ENCODE results near the gene GLIS1.

Gene GLIS1

DNA sequence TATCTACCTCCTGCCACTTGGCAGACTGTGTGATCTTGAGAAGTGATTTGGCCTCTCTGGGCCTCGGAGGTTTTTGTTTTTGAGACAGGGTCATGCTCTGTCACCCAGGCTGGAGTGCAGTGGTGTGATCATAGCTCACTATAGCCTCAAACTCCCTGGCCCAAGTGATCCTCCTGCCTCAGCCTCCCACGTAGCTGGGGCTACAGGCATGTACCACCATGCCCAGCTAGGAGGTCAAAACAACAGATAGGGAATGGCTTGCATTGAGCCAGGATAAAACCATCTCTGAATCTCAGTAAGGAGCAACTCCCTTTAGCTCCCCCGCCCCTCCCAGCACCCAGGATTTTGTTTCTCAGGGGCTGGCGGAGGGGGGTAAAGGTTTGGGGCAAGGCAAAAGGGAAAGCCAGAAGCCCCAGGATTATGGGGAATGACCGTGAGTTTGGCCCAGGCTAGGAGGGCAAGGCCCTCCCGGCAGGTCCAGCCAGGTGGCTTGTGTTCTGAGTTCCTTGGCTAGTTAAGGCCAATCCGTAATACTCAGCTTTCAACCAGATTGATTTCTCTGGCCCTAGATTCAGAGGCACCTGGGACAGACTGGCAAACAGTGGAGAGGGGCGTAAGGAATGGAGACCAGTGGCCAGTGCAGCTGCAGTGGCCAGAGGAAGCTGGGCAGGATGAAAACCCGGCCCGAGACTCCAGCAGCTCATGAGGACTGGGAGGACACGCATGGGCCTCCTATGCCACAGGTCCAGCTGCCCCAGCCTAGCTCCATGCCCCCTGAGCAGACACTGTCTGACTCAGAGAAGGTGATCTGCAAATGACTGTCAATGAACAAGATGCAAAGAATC is 149.7 kb downstream of the GLIS1 start:
- no peak for DNase-seq

DNA sequence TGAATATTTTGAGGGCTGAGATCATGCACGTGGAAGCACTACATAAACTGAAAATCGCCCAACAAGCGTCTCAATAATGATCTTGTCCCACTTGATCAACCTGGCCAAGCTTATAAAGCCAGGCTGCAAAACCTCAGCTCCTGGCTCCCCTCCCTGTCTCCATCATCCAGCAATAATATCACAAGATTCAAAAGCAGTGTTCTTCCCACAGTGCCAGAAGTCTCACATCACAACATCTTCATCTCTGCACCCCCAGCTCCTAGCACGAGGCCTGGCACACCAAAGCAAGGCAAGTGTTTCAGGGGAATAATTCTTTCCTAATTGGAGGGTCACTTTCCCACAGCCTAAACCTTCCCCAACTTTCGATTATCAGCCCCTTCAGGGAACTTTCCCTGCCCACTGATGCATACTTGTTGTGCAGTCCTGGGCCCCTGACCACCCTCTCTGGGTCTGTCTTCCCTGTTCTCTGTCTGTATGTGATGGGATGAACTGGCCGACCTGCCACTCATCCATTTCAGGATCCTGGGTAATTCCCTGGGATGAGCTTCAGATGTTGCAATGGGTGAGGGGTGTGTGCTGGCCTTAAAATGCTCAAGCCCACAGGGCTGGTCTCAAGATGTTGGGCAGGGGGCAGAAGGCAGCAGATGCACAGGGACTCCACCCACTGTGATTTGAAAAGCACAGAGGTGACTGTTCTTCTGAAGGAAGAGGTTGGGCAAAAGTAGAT is 150.7 kb downstream of the GLIS1 start:
- DNase-seq = no peak

DNA sequence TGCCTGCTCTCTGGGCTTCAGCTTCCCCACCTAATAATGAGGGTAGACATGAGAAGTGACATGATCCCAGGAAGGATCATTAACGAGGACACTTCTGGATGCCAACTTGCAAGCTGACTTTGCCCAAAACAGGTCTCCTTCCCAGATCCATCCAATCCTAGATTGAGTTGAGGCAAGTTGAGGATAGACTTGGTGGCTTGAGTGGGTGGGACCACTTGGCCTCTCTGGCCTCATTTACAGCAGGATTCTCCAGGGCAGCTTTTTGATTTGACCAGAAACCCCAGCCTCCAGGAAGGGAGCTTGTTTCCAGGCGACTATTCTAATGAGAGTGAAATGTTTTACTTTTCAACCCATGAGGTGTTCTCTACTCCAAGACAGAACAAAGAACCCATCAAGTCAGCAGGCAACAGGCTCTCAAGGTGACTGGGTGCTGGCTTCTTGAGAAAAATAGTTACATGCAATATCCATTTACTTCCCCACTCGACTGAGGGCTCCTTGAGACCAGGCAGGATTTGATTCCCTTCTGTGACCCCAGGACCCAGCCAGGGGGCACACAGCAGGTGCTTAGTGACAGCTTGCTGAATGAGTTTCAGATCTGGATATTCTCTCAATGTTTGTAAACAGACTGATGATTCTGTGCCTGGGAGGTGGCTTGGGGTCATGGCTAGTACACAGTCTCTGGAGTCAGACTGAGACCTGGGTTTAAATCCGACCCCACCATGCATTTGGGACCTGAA is 151.5 kb downstream of the GLIS1 start:
- no peak for DNase-seq

DNA sequence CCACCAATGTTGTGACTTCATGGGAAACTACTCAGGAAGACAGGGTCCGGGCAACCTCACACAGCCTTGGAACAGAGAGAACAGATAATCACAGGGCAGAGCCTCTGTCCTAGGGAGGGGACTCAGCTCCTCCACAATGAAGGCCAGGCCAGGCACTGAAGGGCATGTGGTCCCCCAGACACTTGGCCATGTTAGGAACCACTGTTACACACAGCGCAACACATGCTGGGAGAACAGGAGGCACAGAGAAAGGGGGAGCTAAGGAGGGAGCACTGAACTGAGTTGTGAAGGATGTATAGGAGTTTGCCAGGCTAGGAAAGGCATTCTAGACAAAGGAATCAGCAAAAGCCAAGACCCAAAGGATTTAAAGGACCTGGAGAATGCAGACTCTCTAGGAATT is 152.2 kb downstream of the GLIS1 start:
- no peak for DNase-seq

DNA sequence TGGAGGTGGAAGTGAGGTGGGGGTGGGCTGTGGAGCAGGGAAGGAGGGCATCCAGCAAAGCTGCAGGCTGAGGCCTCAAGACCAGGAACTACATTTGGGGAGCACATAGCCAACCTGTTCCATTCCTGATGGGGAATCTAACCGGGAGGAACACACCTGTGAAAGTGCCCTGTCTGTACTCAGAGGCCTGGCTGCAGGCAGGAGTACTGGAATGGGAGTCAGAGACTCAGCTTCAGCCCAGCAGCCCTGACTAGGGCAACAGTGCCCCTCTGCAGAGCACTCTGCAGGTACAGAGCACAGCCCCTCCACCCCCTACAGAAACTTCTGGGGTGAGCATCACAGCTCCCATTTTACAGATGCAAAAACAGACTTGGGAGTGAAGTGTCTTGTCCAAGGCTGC is 153.4 kb downstream of the GLIS1 start:
- DNase-seq = no peak

DNA sequence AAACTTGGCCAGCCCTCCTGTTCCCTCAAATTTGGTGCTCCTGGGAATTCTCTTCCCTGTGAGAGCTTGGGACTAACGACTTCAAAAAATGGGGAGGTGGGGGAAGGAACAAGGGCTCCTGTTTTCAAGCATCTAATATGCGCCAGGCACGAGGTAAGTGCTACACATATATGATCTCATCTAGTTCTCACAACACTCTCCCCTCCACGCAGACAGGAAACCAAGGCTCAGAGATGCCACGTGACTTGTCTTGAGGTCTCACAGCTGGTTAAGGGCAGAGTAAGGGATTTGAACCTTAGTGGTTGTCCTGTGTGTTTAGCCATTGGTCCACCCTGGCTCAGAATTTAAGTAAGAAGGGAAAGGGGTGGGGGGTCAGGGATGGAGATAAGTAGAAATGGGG is 153.8 kb downstream of the GLIS1 start:
- no peak for DNase-seq

DNA sequence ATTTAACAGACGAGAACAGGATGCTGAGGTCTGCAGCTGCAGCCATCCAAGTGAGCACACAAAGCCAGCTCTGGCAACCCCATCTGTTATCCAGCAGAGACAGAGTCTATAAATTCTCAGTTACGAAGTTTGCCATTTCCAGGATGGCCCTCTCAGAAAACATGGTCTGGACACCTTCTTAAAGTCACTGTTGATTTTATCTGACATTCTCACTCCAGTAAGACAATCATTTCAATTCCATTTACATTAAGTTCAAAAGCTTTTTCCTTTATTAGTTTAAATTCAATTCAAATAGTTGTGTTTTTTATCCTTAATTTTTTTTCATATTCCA is 154.2 kb downstream of the GLIS1 start:
- no peak for DNase-seq

DNA sequence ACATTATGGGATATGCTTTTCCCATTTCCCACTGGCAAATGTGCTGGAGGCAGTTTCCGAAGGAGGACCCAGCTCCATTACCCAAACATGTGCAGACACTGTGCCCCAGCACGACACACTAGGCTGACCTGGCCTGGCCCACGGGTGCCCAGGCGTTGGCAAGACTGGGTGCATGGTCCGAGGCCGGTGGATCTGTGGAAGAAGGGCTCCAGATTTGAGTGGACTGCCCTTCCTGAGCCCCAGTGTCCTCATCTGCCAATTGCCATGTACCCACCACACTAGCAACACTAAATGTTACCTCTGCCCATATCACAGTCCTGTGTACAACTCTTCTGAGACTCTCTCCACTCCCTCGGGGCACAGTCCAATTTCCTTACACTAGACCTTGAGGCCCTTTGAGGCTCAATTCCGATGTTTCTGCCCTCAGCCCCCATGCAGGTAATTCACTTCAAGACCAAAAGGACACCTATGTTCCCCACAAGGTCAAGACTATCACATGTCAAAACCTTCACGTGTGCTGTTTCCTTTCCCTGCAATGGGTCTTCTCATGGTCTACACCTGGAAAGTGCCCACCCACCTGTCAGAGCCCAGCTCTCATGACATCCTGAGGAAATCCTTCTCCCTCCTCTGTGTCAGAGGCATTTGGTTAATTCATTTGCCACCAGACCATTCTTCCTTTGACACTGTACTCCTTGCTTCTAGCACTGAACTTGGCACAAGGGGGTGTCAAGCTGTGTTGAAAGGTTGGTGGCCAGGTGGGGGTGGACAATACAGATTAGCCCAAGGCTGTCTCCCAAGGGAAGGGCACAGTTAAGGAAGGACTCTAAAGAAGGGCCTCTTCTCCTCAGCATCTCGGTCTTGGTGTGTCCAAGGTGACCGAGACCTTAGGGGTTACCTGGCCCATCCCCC is 154.8 kb downstream of the GLIS1 start:
- DNase-seq = no peak

DNA sequence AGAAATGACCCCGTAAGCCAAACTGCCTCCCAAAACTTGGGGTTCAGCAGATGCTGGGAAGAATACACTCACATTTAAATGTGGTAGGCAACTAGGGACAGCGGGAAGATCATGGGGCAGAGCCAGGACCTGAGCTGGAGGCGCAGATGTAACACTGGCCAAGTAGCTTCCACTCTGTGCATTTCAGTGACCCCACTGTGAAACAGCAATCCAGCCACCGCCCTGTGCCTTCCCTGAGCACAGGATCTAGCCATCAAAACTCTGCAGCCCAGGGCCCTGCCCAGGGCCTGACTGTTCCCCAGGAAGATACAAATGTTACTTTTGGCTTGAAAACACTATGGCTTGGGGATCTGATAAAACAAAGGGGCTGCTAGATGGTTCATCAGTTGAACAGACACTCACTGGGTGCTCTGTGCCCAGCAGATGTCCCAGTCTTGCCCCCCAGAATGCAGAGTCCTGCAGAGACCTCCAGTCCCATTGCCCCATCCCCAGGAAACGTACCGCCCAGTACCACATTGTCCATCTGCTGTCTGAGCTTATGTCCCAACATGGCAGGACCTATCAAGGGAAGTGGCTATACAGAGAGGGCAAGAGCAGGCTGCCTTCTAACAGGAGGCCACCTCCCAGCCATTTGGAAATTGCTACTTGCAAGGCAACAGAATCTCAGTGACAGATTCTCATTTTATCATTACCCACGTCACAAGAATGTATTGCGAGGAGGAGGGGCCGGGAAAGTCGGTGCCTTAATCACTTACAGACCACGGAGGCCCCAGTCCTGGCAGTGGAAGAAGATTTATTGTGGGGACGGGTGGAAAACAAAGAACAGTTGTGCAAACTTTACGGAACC is 155.7 kb downstream of the GLIS1 start:
- no peak for DNase-seq

DNA sequence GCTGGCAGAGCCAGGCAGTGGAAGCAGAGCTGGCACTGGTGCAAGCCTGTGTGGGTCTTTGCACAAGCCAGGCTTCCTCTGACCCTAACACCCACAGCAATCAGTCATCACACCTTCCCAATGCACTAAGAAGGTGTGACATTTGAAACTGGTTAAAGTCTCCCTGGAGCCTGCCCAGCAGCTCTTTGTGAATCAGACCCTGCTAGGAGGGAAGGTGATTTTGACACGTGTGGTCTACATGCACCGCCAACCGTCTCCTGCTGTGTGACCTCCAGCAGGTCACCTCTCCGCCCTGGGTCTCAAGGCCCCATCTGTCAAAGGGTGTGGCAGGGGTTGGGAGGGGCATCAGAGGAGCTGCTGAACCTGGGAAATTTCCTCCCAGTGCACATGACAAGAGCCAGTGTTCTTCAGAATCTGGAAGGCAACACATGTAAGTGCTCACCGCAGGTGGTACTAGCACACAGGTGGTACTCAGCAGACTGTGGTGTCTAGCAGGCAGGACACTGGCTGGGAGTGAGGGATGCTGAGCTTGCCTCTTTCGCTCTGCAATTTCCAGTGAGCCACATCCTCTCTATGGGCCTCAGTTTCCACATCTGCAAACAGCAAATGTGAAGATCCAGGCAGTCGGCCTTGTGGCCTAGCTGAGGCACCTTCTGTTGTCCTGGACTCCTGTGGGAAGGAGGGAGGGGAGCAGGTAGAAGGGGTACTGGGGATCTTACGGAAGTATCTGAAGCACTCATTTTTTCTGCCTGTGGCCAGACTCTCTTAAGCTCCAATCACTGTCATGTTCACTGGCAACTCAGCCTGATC is 156.5 kb downstream of the GLIS1 start:
- no peak for DNase-seq

DNA sequence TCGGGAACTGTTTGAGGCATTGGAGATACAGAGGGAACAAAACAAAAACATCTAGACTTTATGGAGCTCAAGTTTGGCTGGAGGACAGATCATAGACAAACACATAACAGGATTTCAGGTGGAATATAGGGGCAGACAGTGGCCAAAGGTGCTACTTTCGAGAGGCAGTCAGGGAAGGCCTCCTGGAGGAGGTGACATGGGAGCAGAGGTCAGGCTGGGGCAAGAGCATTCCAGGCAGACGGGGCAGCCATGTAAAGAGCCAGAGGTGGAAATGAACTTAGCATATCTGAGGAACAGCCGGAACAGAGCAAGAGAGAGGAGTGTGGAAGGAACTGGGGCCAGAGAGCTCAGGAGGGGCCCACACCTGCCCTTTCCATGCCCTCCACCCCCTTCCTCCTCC is 157.5 kb downstream of the GLIS1 start:
- no peak for DNase-seq

DNA sequence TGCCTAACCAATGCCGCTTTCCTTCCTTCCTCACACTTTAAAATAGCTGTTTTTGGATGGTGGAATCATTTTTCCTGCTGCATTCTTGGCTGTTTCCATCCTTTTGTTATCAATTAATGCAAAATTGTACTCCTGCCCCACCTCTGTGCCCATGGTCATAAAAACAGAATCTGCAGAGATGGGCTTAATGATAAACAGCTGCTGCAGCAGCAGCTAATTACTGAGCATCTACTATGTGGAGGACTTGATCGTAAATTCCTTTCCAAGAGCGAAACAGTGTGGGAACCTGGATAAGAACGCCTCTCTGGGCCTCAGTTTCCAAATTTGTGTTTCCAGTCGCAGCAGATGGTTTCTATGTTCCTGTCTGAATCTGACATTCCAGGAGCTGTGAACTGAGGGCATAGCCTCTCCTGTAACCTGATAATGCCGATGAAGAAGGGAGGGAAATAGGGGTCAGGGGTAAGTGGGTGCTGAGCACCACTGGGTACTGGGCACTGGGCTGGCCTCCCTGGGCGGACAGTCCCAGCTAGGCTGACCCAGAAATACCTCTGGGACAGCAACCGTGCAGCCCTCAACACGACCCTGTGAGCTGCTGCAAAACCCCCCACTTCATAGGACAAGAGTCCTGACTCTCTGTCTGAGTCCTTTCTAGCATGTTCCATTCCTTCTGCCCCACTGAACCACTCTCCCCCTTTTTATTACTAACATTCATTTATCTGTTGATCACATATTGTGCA is 158.1 kb downstream of the GLIS1 start:
- no peak for DNase-seq

DNA sequence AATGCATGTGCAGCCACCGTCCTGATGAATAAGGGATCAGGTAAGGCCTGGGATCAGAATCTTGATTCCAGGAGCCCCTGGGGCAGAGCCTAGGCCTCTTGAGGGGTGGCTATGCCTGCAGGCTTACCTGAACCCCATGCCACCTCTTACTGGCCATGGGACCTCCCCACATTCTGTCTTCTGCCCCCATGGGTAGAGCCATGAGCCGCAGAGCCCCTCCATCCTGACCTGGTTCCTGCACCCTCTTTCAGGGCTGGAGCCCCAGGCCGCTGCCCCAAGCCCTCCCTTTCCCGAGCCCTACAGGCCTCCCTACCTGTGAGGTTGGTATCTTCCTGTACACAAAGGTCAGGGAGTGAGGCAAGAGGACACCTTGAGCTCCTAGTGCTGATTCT is 159.0 kb downstream of the GLIS1 start:
- DNase-seq = no peak

DNA sequence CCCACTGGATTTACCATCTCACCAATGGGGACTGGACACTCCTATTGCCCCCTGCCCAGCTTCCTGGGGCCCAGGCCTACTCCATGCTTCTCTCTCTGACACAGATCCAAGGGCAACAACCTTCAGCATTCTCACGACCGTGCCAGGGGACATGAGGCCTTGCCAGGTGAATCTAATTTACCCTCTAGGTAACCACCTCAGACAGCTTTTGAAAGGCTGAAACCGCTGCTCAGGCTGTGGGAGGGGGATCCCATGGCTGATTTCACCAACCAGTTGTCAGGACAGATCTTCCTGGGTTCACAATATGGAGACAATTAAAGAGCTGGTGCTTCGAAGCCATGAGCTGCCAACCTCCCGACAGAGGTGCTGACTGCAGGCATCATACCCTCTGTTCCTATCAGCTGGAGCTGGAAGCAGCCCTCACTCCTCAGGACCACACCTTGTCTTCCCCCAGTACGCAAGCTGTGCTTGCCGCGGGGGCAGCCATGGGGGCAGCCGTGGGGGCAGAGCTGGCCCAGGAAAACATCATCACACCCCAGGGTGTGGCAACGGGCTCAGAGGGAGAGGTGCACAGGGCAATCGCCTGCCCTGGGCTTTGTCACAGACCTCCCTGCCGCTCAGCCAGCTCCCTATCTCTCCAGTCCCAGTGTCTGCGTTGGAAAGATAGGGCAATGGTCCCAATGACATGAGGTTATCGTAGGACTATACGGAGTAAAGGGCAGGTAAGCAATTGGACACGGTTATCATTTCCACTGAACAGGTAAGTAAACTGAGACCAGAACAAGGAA is 159.5 kb downstream of the GLIS1 start:
- DNase-seq = no peak

DNA sequence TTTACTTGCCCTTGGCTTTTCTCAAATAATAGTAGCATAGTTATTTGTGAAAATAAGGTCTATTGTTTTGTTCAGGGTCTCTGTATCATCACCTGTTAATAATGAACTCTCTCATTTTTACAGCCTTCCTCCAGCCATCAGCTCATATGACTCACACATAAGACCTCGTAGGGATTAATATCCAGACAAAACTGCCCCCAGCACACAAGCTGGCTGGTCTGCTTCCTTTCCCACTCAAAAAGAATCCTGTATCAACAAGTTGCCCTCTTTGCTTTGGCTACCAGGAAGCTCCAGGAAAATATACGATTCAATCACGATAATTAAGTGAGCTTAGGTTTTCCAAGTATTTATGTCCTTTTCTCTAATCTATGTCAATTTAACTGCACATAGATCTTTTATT is 160.6 kb downstream of the GLIS1 start:
- no peak for DNase-seq

DNA sequence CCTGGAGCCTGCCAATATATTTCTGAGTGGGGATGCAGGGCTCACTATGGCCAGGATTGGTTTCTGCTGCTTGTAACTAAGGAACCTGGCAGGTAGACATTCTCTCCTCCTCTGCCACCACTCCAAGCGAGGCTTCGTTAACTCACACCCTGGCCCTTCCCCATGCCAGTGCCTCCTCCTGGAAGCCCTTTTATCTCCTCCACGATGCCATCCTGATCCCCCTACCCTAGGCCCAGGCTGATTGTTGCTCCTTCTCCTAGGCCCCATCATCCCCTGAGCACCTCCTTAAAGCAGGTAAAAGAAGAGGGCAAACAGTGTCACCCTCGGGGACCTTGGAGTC is 161.2 kb downstream of the GLIS1 start:
- no peak for DNase-seq

DNA sequence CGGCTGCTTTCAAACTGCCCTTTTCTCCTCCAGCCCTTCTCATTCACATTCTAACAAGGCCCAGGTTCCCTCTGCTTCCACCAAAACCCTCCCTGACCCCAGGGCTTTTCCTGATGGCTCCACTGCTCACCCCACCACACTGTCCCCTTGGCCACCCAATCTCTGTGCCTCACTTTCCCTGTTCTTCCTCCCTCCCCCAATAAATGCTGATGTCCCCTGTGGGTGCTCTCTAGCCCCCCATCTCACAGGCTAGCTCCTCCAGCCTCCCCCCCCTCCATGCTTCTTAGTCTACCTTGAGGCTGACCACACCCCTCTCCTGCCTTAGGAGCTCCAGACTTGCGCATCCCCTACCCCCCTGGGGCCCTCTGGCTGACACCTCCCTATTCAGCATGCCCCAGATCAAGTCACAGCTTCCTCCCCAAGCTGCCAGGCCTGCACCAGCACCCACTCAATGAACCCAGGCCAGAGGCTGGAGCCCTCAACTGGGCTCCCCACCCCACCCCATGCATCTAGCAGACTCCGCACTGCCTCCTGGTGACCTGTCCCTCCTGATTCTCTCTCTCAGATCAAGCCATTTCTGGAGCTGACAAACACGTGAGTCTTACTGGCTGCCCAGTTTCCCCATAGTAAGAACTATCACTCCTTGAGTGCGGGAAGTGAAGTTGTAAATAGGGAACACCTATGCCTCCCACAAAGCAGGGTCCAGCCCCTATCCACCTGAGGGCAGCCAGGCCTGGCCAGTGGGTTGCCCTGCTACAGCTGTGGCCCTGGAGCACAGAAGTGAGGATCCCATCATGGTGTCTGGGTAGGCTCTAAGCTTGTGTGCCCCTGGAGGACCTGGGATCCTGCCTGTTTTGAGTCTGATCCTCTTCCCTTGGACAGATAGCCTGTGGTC is 161.9 kb downstream of the GLIS1 start:
- no peak for DNase-seq

DNA sequence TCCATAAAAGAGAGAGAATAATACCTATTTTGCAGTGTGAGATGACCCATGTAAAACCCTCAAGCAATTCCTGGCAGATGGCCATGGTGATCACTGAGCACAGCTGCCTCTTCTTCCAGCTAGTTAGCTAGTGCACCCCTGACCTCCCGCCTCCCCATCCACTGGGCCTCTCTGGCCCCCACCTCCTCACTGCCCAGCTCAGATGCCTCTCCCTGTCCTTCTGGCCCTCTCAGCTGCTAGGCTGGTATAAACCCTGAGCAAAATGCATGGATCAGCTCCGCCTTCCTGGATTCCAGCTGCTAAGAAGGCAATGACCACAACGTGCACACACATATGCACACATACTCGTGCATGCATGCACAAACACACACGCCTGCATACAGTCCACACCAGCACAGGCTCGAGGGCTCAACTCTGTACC is 162.6 kb downstream of the GLIS1 start:
- DNase-seq = no peak

DNA sequence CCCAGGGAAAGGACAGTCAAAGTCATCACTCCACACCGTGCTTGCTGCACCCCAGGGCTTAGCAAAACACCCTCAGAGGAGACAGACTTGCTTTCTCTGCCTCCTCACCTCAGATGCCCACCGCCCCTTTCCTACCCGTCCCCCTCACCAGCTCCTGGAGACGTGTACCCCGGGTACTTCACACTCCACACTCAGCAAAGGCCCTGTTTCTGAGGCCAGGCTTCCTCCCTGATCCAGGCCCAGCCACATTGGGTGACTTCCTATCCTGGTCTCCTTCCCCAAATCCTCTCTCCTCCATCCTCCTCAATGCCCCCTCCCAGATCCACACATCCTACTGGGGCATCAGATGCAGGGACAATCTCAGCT is 163.0 kb downstream of the GLIS1 start:
- DNase-seq = no peak

Measured in NCI-H226 (cell line).